ENCODE results near the gene DIP2C. TPM values are rescaled to one million over a fixed set of nuclear protein-coding genes. Genes with fewer than 3 reads are reported as not detected.

DIP2C gene
- total and polyA plus RNA-seq, 2 donors from 2014 or later = 6.2 to 22.6 TPM

DNA sequence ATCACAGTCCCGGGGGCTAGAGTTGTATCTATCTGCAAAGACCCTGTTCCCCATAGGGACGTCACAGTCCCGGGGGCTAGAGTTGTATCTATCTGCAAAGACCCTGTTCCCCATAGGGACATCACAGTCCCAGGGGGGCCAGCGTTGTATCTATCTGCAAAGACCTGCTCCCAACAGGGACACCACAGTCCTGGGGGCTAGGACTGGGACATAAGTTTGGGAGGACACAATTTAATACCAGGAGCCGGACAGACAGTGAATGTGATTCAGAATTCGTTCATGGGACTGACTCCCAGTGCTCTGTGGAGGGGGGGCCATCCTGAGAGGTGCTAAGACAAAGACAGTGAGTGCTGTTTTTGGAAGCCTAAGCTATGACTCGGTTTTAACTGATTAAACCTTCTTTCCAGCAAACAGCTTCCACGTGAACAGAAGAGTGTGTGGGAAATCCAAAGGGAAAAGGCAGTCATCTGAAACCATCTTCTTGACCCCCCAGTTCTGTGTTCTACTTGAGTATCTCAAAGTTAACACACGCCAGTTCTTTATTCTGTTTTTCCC lies 153.0 kb downstream of the DIP2C start:
- FAIRE-seq = no peak
- H3K4me3 ChIP-seq (ENCODE audit: low read length in 3 of 3) = no peak overlapping the region
- TF ChIP-seq, protein P1, sequence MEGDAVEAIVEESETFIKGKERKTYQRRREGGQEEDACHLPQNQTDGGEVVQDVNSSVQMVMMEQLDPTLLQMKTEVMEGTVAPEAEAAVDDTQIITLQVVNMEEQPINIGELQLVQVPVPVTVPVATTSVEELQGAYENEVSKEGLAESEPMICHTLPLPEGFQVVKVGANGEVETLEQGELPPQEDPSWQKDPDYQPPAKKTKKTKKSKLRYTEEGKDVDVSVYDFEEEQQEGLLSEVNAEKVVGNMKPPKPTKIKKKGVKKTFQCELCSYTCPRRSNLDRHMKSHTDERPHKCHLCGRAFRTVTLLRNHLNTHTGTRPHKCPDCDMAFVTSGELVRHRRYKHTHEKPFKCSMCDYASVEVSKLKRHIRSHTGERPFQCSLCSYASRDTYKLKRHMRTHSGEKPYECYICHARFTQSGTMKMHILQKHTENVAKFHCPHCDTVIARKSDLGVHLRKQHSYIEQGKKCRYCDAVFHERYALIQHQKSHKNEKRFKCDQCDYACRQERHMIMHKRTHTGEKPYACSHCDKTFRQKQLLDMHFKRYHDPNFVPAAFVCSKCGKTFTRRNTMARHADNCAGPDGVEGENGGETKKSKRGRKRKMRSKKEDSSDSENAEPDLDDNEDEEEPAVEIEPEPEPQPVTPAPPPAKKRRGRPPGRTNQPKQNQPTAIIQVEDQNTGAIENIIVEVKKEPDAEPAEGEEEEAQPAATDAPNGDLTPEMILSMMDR (IDR thresholded peaks at IDR 0.05; ENCODE audit: borderline replicate concordance, extremely low read depth, insufficient read depth) = no peak

GRCh38 chr10:535952-536351 lies 153.5 kb downstream of the DIP2C start:
- Histone ChIP-seq H3K36me3 (ENCODE audit: control insufficient read depth in 2 of 3, insufficient read depth in 3 of 3, low read length in 3 of 3) (no peaks in the 10 kb centered on the region), H3K4me3 (ENCODE audit: low read length in 3 of 3) (no peak overlapping the region), H3K4me1 (ENCODE audit: control insufficient read depth in 2 of 3, insufficient read depth in 2 of 3, low read depth in 1 of 3, low read length in 3 of 3) (no peaks in the 10 kb centered on the region), H3K9ac (ENCODE audit: low read length in 3 of 3) (no peak overlapping the region), H3K27me3 (ENCODE audit: control insufficient read depth, insufficient read depth, low read length) (no peaks in the 10 kb centered on the region), H3K9me3 (ENCODE audit: control insufficient read depth in 2 of 3, insufficient read depth in 1 of 3, low read length in 3 of 3) (no peaks in the 10 kb centered on the region), H3K27ac (ENCODE audit: low read depth in 2 of 2, low read length in 2 of 2) (no peak overlapping the region)
- no peak for DNase-seq
- TF ChIP-seq, protein P1 (IDR thresholded peaks at IDR 0.05; ENCODE audit: borderline replicate concordance, extremely low read depth, insufficient read depth) = no peak
- intact Hi-C loops (cut with DNase I) = no loop called here
- FAIRE-seq = no peak

More for the DNA sequence above, 153.0 kb downstream of the DIP2C start:
- Histone ChIP-seq H3K9me3 (ENCODE audit: control insufficient read depth in 2 of 3, insufficient read depth in 1 of 3, low read length in 3 of 3) (no peaks in the 10 kb centered on the region), H3K9ac (ENCODE audit: low read length in 3 of 3) (no peak overlapping the region), H3K27me3 (ENCODE audit: control insufficient read depth, insufficient read depth, low read length) (no peaks in the 10 kb centered on the region), H3K36me3 (ENCODE audit: control insufficient read depth in 2 of 3, insufficient read depth in 3 of 3, low read length in 3 of 3) (no peaks in the 10 kb centered on the region), H3K27ac (ENCODE audit: low read depth in 2 of 2, low read length in 2 of 2) (no peak overlapping the region), H3K4me1 (ENCODE audit: control insufficient read depth in 2 of 3, insufficient read depth in 2 of 3, low read depth in 1 of 3, low read length in 3 of 3) (peaks cover 0 to 1% (median 0%) of the 10 kb centered on the region in 3 donors)
- intact Hi-C loops (cut with DNase I) = no loop called here
- DNase-seq = no peak

DNA sequence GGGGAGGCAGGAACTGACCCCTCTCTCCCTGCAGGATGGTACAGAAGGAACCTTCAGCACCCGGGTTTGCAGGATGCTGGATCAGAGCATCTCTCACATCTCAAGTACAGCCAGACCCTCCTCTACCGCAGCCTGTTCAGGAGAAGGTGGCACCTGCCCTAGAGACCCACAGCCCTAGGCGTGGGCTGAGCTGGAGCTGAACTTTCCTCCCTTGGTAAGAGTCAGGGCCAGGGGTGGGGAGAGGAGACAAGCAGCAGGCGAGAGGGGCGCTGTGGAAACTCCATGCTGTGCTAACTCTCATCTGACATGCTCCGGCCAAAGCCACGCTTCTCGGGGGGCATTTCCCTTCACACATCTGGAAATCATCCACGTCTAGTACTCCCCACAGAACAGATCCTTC lies 154.4 kb downstream of the DIP2C start:
- no peaks in the 10 kb centered on the region for H3K27me3 ChIP-seq (ENCODE audit: control insufficient read depth, insufficient read depth, low read length)
- intact Hi-C loops (cut with DNase I) = no loop called here
- TF ChIP-seq, protein P1 (IDR thresholded peaks at IDR 0.05; ENCODE audit: borderline replicate concordance, extremely low read depth, insufficient read depth) = no peak
- H3K36me3 ChIP-seq (ENCODE audit: control insufficient read depth in 2 of 3, insufficient read depth in 3 of 3, low read length in 3 of 3) = no peaks in the 10 kb centered on the region
- H3K4me1 ChIP-seq (ENCODE audit: control insufficient read depth in 2 of 3, insufficient read depth in 2 of 3, low read depth in 1 of 3, low read length in 3 of 3) = no peaks in the 10 kb centered on the region
- no peak overlapping the region for H3K27ac ChIP-seq (ENCODE audit: low read depth in 2 of 2, low read length in 2 of 2)
- FAIRE-seq (no peak), DNase-seq (no peak)
- H3K9ac ChIP-seq (ENCODE audit: low read length in 3 of 3) = no peak overlapping the region
- no peaks in the 10 kb centered on the region for H3K9me3 ChIP-seq (ENCODE audit: control insufficient read depth in 2 of 3, insufficient read depth in 1 of 3, low read length in 3 of 3)
- no peak overlapping the region for H3K4me3 ChIP-seq (ENCODE audit: low read length in 3 of 3)

Measured in kidney (tissue), 14 donors.